Liver (tissue), 9 donors: Measurements from ENCODE around the gene SLC13A2. TPM values are rescaled to one million over a fixed set of nuclear protein-coding genes. Genes with fewer than 3 reads are reported as not detected.

Source experiments
- DNase-seq: peaks from one replicate; pipeline ENCODE4 v3.0.0-alpha.2; 2017; ENCODE audit warnings: low spot score
- H3K27ac ChIP-seq, 2 donors: one replicate each; pipeline ENCODE4 v1.7.0; 2013; ENCODE audit warnings: inconsistent platforms in 2 of 2, low read length in 2 of 2, control low read depth in 1 of 2, low read depth in 1 of 2, mild to moderate bottlenecking in 1 of 2
- H3K27me3 ChIP-seq, 4 donors: one replicate each; pipeline versions ENCODE4 v1.6.1 to v1.7.0; 2013; ENCODE audit warnings: low read length in 3 of 4, inconsistent platforms in 1 of 4, mild to moderate bottlenecking in 1 of 4, moderate library complexity in 1 of 4; ENCODE audit not compliant: control insufficient read depth in 4 of 4, insufficient read depth in 4 of 4
- H3K36me3 ChIP-seq, 4 donors: one replicate each; pipeline versions ENCODE4 v1.6.1 to v1.7.0; 2013; ENCODE audit warnings: low read length in 3 of 4, mild to moderate bottlenecking in 3 of 4, low read depth in 1 of 4, moderate library complexity in 1 of 4; ENCODE audit not compliant: control insufficient read depth in 4 of 4, insufficient read depth in 3 of 4
- H3K4me1 ChIP-seq, 4 donors: one replicate each; pipeline versions ENCODE4 v1.6.1 to v1.7.0; 2013; ENCODE audit warnings: low read length in 3 of 4, mild to moderate bottlenecking in 3 of 4, moderate library complexity in 1 of 4; ENCODE audit not compliant: control insufficient read depth in 4 of 4, insufficient read depth in 4 of 4
- H3K4me3 ChIP-seq, 3 donors: one replicate each; pipeline versions ENCODE4 v1.6.1 to v1.7.0; 2013; ENCODE audit warnings: low read length in 3 of 3, control low read depth in 1 of 3, low read depth in 1 of 3, mild to moderate bottlenecking in 1 of 3
- H3K9ac ChIP-seq, 2 donors: one replicate each; pipeline ENCODE4 v1.7.0; 2013; ENCODE audit warnings: low read length in 2 of 2, mild to moderate bottlenecking in 2 of 2, moderate library complexity in 2 of 2, control low read depth in 1 of 2, low read depth in 1 of 2
- H3K9me3 ChIP-seq, 4 donors: one replicate each; pipeline versions ENCODE4 v1.6.1 to v1.7.0; 2013; ENCODE audit warnings: low read length in 3 of 4; ENCODE audit not compliant: control insufficient read depth in 4 of 4
- CTCF ChIP-seq: fragments of 150-350 bp; IDR thresholded peaks from 2 replicates; pipeline ENCODE4 v1.5.1; 2017; ENCODE audit warnings: improper control_type of control experiment, low read depth, low read length; ENCODE audit not compliant: missing input control
- FOXA1 ChIP-seq: IDR thresholded peaks from 2 replicates; pipeline ENCODE4 v1.6.1; 2016; ENCODE audit warnings: antibody characterized with exemption
- HNF4A ChIP-seq, 2 donors: conservative IDR thresholded peaks; 2 replicates each; pipeline ENCODE4 v1.6.1; 2016; ENCODE audit warnings: antibody characterized with exemption in 2 of 2, mild to moderate bottlenecking in 2 of 2
- NR2F2 ChIP-seq: IDR thresholded peaks from 2 replicates; pipeline ENCODE4 v1.6.1; 2016; ENCODE audit warnings: antibody characterized with exemption
- RAD21 ChIP-seq, 2 donors: IDR thresholded peaks; 2 replicates each; pipeline ENCODE4 v1.6.1; 2016; ENCODE audit warnings: antibody characterized with exemption in 2 of 2, mild to moderate bottlenecking in 2 of 2
- REST ChIP-seq: IDR thresholded peaks from 2 replicates; pipeline ENCODE4 v1.6.1; 2016; ENCODE audit warnings: antibody characterized with exemption, mild to moderate bottlenecking
- TAF1 ChIP-seq: conservative IDR thresholded peaks from 2 replicates; pipeline ENCODE4 v1.6.1; 2016; ENCODE audit warnings: antibody characterized with exemption, mild to moderate bottlenecking
- ZBTB33 ChIP-seq: IDR thresholded peaks from 2 replicates; pipeline ENCODE4 v1.6.1; 2016; ENCODE audit warnings: antibody characterized with exemption
- WGBS: extraction: QIAGEN DNeasy Blood & Tissue Kit; methylation state at CpG from one replicate; pipeline ENCODE4 v1.1.7; 2013; 5-methylcytosine and 5-hydroxymethylcytosine counted together
- polyA plus RNA-seq, 2 donors: library from polyadenylated mRNA; stranded (reverse) in 1 of 2; unstranded in 1 of 2; fragments of 200-250 nt in 1 of 2; fragments of >200 nt in 1 of 2; fragmentation: Nextera tagmentation in 1 of 2; extraction: Ambion mirVana in 1 of 2; gene quantifications; one replicate each; pipeline versions ENCODE4 v1.2.1 to v1.2.3, GENCODE V29; 2013 to 2015
- total RNA-seq, 2 donors: library from RNA; depleted of rRNA; stranded (reverse); fragments of >200 nt; gene quantifications; one replicate each; pipeline ENCODE4 v1.2.3, GENCODE V29; 2014
- donor health status: healthy.
- donor health status: healthy.
- donor health status: healthy.
- donor health status: healthy.
- donor health status: healthy.

Gene SLC13A2
- total and polyA plus RNA-seq, 4 donors, result 0.10 to 0.52 (median 0.36) TPM

GRCh38 chr17:28487881-28488532, 14.6 kb downstream of the SLC13A2 start:
- TF ChIP-seq NR2F2 (no peak), CTCF (peak; percentile 7), RAD21 (IDR thresholded peaks at IDR 0.05) (peak in 1 of 2 donors; percentile 27)
- 37% methylated on average over 5 of the region's 5 CpGs for WGBS
- Histone ChIP-seq H3K27me3 (no peaks in the 10 kb centered on the region), H3K4me1 (peaks cover 14 to 25% (median 22%) of the 10 kb centered on the region in 4 donors), H3K4me3 (no peak overlapping the region), H3K9me3 (no peaks in the 10 kb centered on the region), H3K27ac (no peak overlapping the region), H3K36me3 (no peaks in the 10 kb centered on the region), H3K9ac (no peak overlapping the region)
- DNase-seq, result peak; percentile 51

GRCh38 chr17:28488533-28489276, 15.3 kb downstream of the SLC13A2 start:
- TF ChIP-seq HNF4A (conservative IDR thresholded peaks at IDR 0.05) (peak in 1 of 2 donors; percentile 4), ZBTB33 (no peak)
- Histone ChIP-seq H3K9me3 (no peaks in the 10 kb centered on the region), H3K4me3 (no peak overlapping the region), H3K36me3 (no peaks in the 10 kb centered on the region), H3K27me3 (no peaks in the 10 kb centered on the region), H3K9ac (no peak overlapping the region), H3K27ac (no peak overlapping the region), H3K4me1 (peaks cover 14 to 25% (median 22%) of the 10 kb centered on the region in 4 donors)
- WGBS, result 63% methylated on average over 7 of the region's 7 CpGs
- no peak for DNase-seq

- Histone ChIP-seq H3K9me3 (no peaks in the 10 kb centered on the region), H3K36me3 (no peaks in the 10 kb centered on the region), H3K9ac (no peak overlapping the region), H3K4me3 (no peak overlapping the region), H3K27ac (no peak overlapping the region), H3K4me1 (peaks cover 14 to 25% (median 22%) of the 10 kb centered on the region in 4 donors), H3K27me3 (no peaks in the 10 kb centered on the region)
- DNase-seq, result no peak
- 93% methylated on average over 11 of the region's 11 CpGs for WGBS
- TF ChIP-seq NR2F2 (no peak), FOXA1 (no peak), RAD21 (IDR thresholded peaks at IDR 0.05) (no peak), REST (no peak), TAF1 (no peak)
Observed at GRCh38 chr17:28491286-28491685, 17.8 kb downstream of the SLC13A2 start.
